Coronary artery (tissue), 2 donors: Measurements from ENCODE around the gene GRB7.

Experiments
- DNase-seq: peaks from one replicate; pipeline ENCODE4 v3.0.0-alpha.2; 2017; ENCODE audit warnings: low spot score
- H3K27ac ChIP-seq, 2 donors: fragments of 200-600 bp; sonication (generic); one replicate each; pipeline ENCODE4 v1.5.1; 2016 to 2019
- H3K4me3 ChIP-seq: fragments of 200-600 bp; sonication (generic); 2 replicates; pipeline ENCODE4 v1.5.1; 2016; ENCODE audit warnings: mild to moderate bottlenecking, moderate library complexity
- CTCF ChIP-seq: fragments of 200-600 bp; sonication (generic); IDR thresholded peaks from one replicate; pipeline ENCODE4 v1.5.1; 2019; ENCODE audit warnings: antibody characterized with exemption

The GRB7 gene

GRCh38 chr17:39792526-39793221 is 54.9 kb downstream of the GRB7 start:
- no peak for TF ChIP-seq CTCF
- Histone ChIP-seq H3K27ac (no peak overlapping the region), H3K4me3 (no peak overlapping the region)
- no peak for DNase-seq

GRCh38 chr17:39793301-39793872 is 55.6 kb downstream of the GRB7 start:
- DNase-seq: no peak
- TF ChIP-seq CTCF: no peak
- Histone ChIP-seq H3K4me3 (no peak overlapping the region), H3K27ac (no peak overlapping the region)

GRCh38 chr17:39794249-39794970 is 56.7 kb downstream of the GRB7 start:
- no peak for TF ChIP-seq CTCF
- DNase-seq: no peak
- Histone ChIP-seq H3K27ac (no peak overlapping the region), H3K4me3 (no peak overlapping the region)
